BLaER1 (cell line): Measurements from ENCODE around the gene THEM4.

Source experiments
- H3K27ac ChIP-seq: shearing (Covaris generic); formaldehyde crosslinking; 2 replicates; pipeline ENCODE4 v1.8.1; 2022
- H3K27me3 ChIP-seq: shearing (Covaris generic); formaldehyde crosslinking; 2 replicates; pipeline ENCODE4 v1.8.1; 2022
- H3K36me3 ChIP-seq: shearing (Covaris generic); formaldehyde crosslinking; 2 replicates; pipeline ENCODE4 v1.8.1; 2022
- H3K4me1 ChIP-seq: shearing (Covaris generic); formaldehyde crosslinking; 2 replicates; pipeline ENCODE4 v1.8.1; 2022
- H3K4me2 ChIP-seq: shearing (Covaris generic); formaldehyde crosslinking; 2 replicates; pipeline ENCODE4 v1.8.1; 2022
- H3K4me3 ChIP-seq: shearing (Covaris generic); formaldehyde crosslinking; 2 replicates; pipeline ENCODE4 v1.8.1; 2022
- H3K9ac ChIP-seq: shearing (Covaris generic); formaldehyde crosslinking; 2 replicates; pipeline ENCODE4 v1.8.1; 2022
- H3K9me3 ChIP-seq: shearing (Covaris generic); formaldehyde crosslinking; 2 replicates; pipeline ENCODE4 v1.8.1; 2022
- H4K20me1 ChIP-seq: shearing (Covaris generic); formaldehyde crosslinking; 2 replicates; pipeline ENCODE4 v1.8.1; 2022
- Cebpa-rat ChIP-seq: shearing (Covaris generic); IDR thresholded peaks from 2 replicates; pipeline ENCODE4 v1.8.1; 2022

Gene THEM4

DNA sequence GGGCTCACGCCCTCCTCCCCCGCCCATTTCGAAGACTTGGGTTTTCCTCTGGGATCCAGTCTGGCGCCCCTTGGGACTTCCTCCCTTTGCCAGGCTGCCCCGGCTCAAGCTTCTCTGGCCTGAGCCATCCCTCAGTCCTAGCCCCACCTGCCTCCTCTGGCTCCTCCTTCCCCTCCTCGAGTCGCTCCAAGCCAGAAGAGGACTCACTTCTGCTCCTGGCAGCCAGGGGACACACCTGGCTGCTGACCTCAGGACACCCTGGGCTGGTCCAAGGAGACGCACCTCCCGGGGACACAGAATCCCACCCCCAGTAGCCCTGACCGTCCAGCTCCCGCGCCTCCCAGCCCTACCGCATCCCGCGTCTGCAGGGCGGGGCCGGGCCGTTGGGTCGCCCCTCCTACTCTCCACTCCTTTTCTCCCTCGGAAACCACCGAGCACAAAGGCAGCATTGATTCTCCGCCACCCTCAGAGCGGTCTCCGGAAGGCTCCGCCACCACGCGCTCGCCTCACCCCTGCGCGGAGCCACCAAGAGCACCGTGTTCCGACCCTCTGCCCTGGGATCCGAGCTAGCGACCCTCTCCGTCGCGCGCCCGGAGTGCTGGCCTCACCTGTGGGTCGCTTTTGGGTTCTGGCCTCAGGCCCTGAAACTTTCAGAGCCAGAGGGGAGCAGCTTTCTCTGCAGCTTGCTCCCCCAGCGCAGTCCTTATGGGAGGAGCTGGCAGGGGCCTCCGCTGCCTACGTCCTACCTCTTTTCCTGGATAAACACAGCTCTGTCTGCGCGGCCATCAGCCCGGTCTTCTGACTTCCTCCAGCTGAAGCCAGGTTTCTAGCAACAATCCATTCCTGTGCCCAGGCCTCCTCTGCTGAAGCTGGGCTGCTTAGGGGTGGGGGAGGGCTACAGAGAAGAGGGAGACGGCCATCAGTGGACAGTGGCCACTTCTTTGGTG, 69.6 kb downstream of the THEM4 start, which contains the start of gene C2CD4D:
C2CD4D (minus strand) TSS at position 364 of the 947 bp plus-strand sequence. CDS start 831 bp downstream, outside the sequence.
- Histone ChIP-seq H3K4me2 (peak within 1 kb of the TSS; percentile 98), H3K9ac (no peak within 1 kb of the TSS), H3K27ac (no peak within 1 kb of the TSS), H3K27me3 (peaks cover 63% of the 10 kb centered on the region), H3K4me3 (peak within 1 kb of the TSS; percentile 67), H3K9me3 (no peaks in the 10 kb centered on the region), H3K36me3 (no peaks in the 10 kb centered on the region), H4K20me1 (peaks cover 22% of the 10 kb centered on the region), H3K4me1 (peaks cover 53% of the 10 kb centered on the region)
- no peak for TF ChIP-seq Cebpa-rat

DNA sequence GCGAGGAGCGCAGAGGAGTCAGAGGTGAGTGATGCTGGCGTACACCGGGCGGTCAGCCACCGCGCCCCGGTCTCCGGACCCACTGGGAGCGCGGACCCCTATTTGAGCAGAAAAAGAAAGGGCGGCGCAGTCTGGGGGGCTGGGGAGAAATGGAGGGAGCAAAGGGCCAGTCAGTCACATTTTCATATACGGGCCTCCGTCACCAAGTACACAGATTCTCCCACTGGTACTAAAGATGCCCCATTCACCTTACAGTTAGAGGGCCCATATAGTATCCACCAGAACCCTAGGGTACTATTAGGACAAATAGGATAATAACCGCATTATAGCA, 70.3 kb downstream of the THEM4 start:
- no peaks in the 10 kb centered on the region for H3K9me3 ChIP-seq
- H3K4me1 ChIP-seq, result peaks cover 60% of the 10 kb centered on the region
- no peaks in the 10 kb centered on the region for H3K36me3 ChIP-seq
- peaks cover 63% of the 10 kb centered on the region for H3K27me3 ChIP-seq
- H3K27ac ChIP-seq, result no peak overlapping the region
- H4K20me1 ChIP-seq, result peaks cover 22% of the 10 kb centered on the region
- peak overlapping the region; percentile 67 for H3K4me3 ChIP-seq
- H3K4me2 ChIP-seq, result peak overlapping the region; percentile 98
- no peak for TF ChIP-seq Cebpa-rat
- H3K9ac ChIP-seq, result no peak overlapping the region

DNA sequence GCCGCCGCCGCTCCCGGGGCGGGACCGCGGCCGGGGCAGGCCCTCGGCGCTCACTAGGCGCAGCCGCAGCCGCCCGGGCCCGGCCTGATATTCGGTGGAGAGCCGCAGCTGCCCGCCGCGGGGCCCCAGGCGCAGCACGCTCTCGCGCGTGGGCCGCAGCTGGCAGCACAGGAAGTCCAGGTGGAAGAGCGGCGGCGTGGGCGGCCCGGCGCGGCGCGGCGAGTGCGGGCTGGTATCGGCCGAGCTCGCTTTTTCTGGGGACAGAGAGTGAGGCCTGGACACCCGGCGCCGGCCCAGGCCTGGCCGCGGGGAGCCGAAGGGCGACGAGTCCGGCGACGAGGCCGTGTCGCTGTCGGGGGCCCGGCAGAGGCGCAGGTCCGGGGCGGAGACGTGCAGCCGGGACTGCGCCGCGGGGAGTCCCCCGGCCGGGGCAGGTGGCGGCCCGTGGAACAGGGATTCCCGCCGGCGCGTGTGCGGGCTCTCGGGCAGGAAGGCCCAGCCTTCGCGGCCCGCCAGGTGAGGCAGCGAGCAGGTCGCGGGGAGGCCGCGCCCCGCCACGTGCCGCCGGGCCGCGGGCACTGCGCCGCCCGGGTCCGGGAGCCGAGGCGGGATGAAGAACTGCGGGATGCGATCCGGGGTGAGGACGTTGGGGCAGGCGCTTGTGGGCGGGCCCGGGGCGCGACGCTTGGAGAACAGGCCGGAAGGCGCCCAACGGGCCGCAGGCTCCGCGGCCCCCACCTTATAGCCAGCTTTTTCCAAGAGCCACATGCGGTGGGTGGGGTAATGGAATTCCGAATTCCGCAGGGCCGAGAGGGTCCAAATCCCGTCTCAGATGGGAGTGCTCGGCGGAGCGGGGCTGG, 70.9 kb downstream of the THEM4 start:
- no peak for TF ChIP-seq Cebpa-rat
- no peak overlapping the region for H3K27ac ChIP-seq
- H3K36me3 ChIP-seq, result no peaks in the 10 kb centered on the region
- peak overlapping the region; percentile 60 for H3K9ac ChIP-seq
- no peaks in the 10 kb centered on the region for H3K9me3 ChIP-seq
- peaks cover 66% of the 10 kb centered on the region for H3K4me1 ChIP-seq
- peaks cover 63% of the 10 kb centered on the region for H3K27me3 ChIP-seq
- H3K4me3 ChIP-seq, result peak overlapping the region; percentile 67
- peak overlapping the region; percentile 98 for H3K4me2 ChIP-seq
- peaks cover 22% of the 10 kb centered on the region for H4K20me1 ChIP-seq

DNA sequence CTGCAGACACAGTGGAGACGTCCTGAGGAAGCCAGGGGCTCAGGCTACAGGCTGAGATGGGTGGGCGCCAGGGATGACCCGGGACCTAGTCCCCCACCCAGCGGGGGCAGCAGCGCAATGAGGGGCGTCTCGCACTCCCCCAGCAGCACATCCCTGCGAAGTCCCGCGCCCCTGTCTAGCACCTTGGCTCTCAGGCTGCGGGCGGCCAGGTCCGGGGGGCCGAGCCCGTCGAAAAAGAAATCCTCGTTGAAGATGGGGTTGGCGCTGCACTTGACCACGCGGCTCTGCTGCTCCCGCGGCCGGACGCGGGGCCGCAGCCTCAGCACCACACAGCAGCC, 71.5 kb downstream of the THEM4 start:
- H3K27ac ChIP-seq, result no peak overlapping the region
- peak overlapping the region; percentile 67 for H3K4me3 ChIP-seq
- peaks cover 63% of the 10 kb centered on the region for H3K27me3 ChIP-seq
- H3K4me1 ChIP-seq, result peaks cover 72% of the 10 kb centered on the region
- H3K36me3 ChIP-seq, result no peaks in the 10 kb centered on the region
- peak overlapping the region; percentile 60 for H3K9ac ChIP-seq
- H4K20me1 ChIP-seq, result peaks cover 22% of the 10 kb centered on the region
- H3K4me2 ChIP-seq, result peak overlapping the region; percentile 98
- H3K9me3 ChIP-seq, result no peaks in the 10 kb centered on the region
- no peak for TF ChIP-seq Cebpa-rat

DNA sequence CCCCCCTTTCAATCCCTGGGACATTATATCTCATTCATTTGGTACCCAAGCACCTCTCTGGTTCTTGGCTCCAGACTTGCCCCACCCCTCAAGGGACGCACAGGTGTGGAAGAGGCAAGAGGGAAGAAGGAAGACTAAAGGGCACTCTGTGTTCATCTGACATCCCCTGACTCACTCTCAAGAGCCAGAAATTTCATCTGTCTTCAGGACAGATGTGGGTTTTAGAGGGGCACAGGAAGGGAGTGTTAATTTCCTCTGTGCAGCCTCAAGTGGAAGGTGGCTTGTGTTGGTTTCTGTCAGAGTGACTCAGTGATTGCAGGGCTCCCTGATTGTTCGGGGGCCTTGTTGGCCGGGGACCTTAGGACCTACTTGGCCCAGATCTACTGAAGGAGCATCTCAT, 72.1 kb downstream of the THEM4 start:
- H3K36me3 ChIP-seq, result no peaks in the 10 kb centered on the region
- TF ChIP-seq Cebpa-rat, result no peak
- H3K27me3 ChIP-seq, result peaks cover 62% of the 10 kb centered on the region
- no peak overlapping the region for H3K9ac ChIP-seq
- H3K9me3 ChIP-seq, result no peaks in the 10 kb centered on the region
- peaks cover 78% of the 10 kb centered on the region for H3K4me1 ChIP-seq
- H3K4me3 ChIP-seq, result 0 out of 2 replicates have a peak overlapping the region, but pooled peaks have one; percentile 67
- no peak overlapping the region for H3K27ac ChIP-seq
- peak overlapping the region; percentile 98 for H3K4me2 ChIP-seq
- peaks cover 22% of the 10 kb centered on the region for H4K20me1 ChIP-seq

DNA sequence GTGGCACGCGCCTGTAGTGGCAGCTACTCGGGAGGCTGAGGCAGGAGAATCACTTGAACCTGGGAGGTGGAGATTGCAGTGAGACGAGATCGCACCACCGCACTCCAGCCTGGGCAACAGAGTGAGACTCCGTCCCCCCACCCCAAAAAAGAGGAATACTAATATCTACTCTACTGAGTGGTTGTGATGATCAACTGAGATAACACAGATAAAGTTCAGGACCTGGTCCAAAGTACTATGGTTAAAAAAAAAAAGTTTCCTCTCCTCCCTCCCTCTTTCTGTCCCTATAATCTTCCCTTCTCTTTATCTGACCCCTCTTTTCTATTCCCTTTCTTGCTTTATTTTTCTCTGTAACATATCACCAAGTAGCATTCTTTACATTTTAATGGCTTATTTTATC, 73.7 kb downstream of the THEM4 start:
- Histone ChIP-seq H3K4me2 (peak overlapping the region; percentile 98; the same call in 1 of the 2 replicates), H3K4me3 (no peak overlapping the region), H3K27ac (no peak overlapping the region), H3K4me1 (peaks cover 94% of the 10 kb centered on the region), H3K36me3 (no peaks in the 10 kb centered on the region), H3K9me3 (no peaks in the 10 kb centered on the region), H3K27me3 (peaks cover 46% of the 10 kb centered on the region), H4K20me1 (peaks cover 22% of the 10 kb centered on the region), H3K9ac (no peak overlapping the region)
- TF ChIP-seq Cebpa-rat, result no peak

DNA sequence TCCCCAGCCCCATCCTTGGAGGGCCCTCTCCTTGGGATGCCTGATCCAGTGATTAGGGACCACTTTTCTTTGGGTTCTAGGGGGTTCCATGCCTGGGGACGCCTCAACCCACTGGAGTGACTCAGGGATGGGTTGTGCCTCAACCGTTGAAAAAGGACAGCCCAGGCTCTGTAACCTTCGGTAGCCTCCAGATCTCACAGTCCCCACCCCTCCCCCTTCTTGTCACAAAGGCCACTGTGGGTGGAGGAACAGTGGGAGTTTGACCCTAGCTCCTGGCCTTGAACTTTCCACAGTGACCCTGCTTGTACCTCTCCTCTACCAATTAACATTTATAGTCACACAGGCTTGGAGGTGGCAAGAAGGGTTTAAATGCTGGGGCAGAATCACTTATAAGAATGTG, 75.1 kb downstream of the THEM4 start:
- H3K36me3 ChIP-seq, result no peaks in the 10 kb centered on the region
- no peak for TF ChIP-seq Cebpa-rat
- no peak overlapping the region for H3K27ac ChIP-seq
- H3K4me1 ChIP-seq, result peaks cover 98% of the 10 kb centered on the region
- H3K9ac ChIP-seq, result no peak overlapping the region
- peak overlapping the region; percentile 82 for H3K4me2 ChIP-seq
- H3K9me3 ChIP-seq, result no peaks in the 10 kb centered on the region
- peaks cover 32% of the 10 kb centered on the region for H3K27me3 ChIP-seq
- no peak overlapping the region for H3K4me3 ChIP-seq
- H4K20me1 ChIP-seq, result peaks cover 22% of the 10 kb centered on the region

DNA sequence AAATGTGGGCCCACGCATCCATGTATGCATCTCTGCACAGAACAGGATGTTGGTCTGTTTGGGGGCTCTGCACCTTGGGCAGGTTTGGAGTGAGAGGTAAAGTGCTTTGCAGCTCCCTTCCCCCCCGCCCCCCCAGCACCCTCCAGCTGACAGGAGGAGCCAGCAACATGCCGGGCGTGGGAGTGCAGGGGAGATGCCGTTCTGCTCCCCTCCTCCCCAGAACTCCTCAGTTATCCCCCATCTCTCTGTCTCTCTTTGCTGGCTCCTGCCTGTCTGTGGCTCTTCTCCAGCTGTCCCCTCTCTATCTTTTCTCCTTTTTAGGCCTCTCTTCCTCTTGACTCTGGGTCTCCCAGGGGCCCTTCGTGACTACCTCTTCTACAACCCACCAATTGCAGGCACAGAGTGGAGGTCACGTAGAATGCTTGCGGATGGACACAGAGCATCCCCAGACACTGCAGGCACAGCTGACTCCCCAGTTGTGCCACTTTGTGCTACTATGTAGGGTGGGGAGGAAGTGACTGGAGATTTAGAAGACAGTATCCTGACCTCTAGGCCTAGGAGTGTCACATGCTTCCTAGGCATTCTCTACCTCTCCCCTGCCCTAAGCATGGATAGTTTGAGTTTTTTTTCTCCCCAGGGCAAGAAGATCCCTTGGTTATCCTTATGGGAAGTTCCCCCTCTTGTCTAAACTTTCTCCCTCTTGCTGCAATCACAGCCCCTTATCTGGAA, 76.0 kb downstream of the THEM4 start:
- no peak overlapping the region for H3K27ac ChIP-seq
- no peaks in the 10 kb centered on the region for H3K9me3 ChIP-seq
- no peaks in the 10 kb centered on the region for H3K36me3 ChIP-seq
- H3K27me3 ChIP-seq, result peaks cover 23% of the 10 kb centered on the region
- peaks cover 14% of the 10 kb centered on the region for H4K20me1 ChIP-seq
- H3K4me2 ChIP-seq, result peak overlapping the region; percentile 82
- H3K4me3 ChIP-seq, result no peak overlapping the region
- peaks cover 98% of the 10 kb centered on the region for H3K4me1 ChIP-seq
- no peak for TF ChIP-seq Cebpa-rat
- H3K9ac ChIP-seq, result no peak overlapping the region

DNA sequence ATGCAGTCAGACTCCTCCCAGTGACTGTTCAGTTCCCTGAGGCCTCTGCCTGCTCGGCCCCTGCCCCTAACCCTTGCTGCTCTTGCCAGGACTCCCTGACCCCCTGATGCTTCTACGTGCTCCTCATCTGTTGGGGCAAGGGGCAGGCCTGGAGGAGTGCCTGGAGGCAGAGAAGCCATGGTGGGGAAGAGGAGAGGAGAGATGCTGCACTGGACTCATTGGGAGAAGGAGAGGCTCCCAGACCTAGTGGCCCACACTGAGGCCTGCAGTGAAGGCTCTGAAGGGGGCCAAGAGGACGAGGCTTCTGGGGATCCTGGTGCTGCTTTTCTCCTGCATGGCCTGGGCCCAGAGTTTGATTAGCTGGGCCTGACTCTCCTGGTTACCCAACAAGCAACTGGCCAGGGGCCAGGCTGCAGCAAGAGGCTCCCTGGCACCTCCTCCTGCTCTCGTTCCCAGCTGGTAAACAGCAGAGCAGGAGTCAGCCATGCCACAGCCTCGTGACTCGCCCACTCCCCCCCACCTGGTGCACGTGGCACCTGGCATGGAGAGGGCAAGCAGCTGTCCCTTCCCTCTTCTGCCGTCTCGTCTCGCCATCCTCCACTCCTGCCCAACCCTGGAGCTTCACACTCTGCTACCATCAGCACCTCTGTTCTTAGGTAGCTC, 76.9 kb downstream of the THEM4 start:
- H3K36me3 ChIP-seq, result no peaks in the 10 kb centered on the region
- H3K4me2 ChIP-seq, result peak overlapping the region; percentile 43
- H3K27me3 ChIP-seq, result peaks cover 15% of the 10 kb centered on the region
- H3K9ac ChIP-seq, result no peak overlapping the region; the same call in 1 of the 2 replicates
- TF ChIP-seq Cebpa-rat, result no peak
- peaks cover 98% of the 10 kb centered on the region for H3K4me1 ChIP-seq
- H4K20me1 ChIP-seq, result peaks cover 5% of the 10 kb centered on the region
- no peak overlapping the region for H3K27ac ChIP-seq
- H3K9me3 ChIP-seq, result no peaks in the 10 kb centered on the region
- no peak overlapping the region for H3K4me3 ChIP-seq
